AG08396 (cell line): Measurements from ENCODE around the gene ACTG2.

ENCODE experiments used
- DNase-seq: peaks from one replicate; pipeline ENCODE4 v3.0.0; 2012; ENCODE audit warnings: low spot score, mixed read lengths

Gene ACTG2

DNA sequence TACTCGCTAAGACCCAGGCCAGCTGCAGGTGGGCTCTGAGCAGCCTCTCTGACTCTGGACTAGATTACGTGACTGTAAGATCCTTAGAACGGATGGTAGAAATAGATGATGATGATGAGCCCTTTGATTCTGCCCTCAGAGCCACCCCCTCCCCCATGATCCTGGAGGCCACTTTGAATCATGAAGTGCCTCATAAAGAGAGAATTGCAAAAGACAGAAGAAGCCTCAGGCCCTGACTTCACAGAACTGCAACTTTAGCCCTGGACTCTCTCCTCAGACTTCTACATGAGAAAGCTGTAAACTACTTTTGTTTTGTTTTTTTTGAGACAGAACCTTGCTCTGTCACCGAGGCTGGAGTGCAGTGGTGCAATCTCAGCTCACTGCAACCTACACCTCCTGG lies 76.5 kb downstream of the ACTG2 start:
- DNase-seq, result no peak
